A673 (cell line): Measurements from ENCODE around the gene PPFIA2. TPM values are rescaled to one million over a fixed set of nuclear protein-coding genes. Genes with fewer than 3 reads are reported as not detected.

Source experiments
- BruUV-seq: library from RNA; stranded (reverse); fragments of 400-500 nt; replicated peaks from 2 replicates; lab custom pipeline; 2021; lab: Mats Ljungman, UMichigan
- CTCF ChIA-PET: fragments of 300-600 bp; sonication (Branson Sonifier 250); formaldehyde crosslinking; loops from one replicate; lab custom pipeline; 2022; ENCODE audit warnings: antibody characterized with exemption; lab: Charles Lee
- POLR2A ChIA-PET: fragments of 300-600 bp; sonication (Branson Sonifier 250); formaldehyde crosslinking; loops from one replicate; lab custom pipeline; 2022; ENCODE audit warnings: antibody characterized with exemption; ENCODE audit not compliant: low non-redundant PET; lab: Charles Lee
- DNase-seq: peaks from one replicate; pipeline ENCODE4 v3.0.0-alpha.2; 2015; ENCODE audit warnings: low spot score
- H3K27ac ChIP-seq: fragments of 200-600 bp; sonication (generic); 2 replicates; pipeline ENCODE4 v1.5.1; 2016; ENCODE audit warnings: mixed run types, low read depth, mild to moderate bottlenecking, mixed read lengths, antibody characterized with exemption, low read length; ENCODE audit not compliant: poor library complexity, severe bottlenecking
- H3K27me3 ChIP-seq: fragments of 200-600 bp; sonication (generic); replicated peaks from 2 replicates; pipeline ENCODE4 v1.6.1; 2017; ENCODE audit warnings: mixed run types, low read depth, mild to moderate bottlenecking, mixed read lengths, antibody characterized with exemption, low read length; ENCODE audit not compliant: insufficient read depth, poor library complexity
- H3K36me3 ChIP-seq: fragments of 200-600 bp; sonication (generic); 2 replicates; pipeline ENCODE4 v1.6.1; 2016; ENCODE audit warnings: mixed run types, mild to moderate bottlenecking, mixed read lengths, antibody characterized with exemption, low read length; ENCODE audit not compliant: insufficient read depth, poor library complexity, severe bottlenecking
- H3K4me1 ChIP-seq: fragments of 200-600 bp; sonication (generic); 2 replicates; pipeline ENCODE4 v1.6.1; 2017; ENCODE audit warnings: mixed run types, mild to moderate bottlenecking, mixed read lengths, antibody characterized with exemption, low read length; ENCODE audit not compliant: insufficient read depth, poor library complexity, severe bottlenecking
- H3K4me3 ChIP-seq: fragments of 200-600 bp; sonication (generic); 2 replicates; pipeline ENCODE4 v1.5.1; 2016; ENCODE audit warnings: low read depth, mixed run types, mild to moderate bottlenecking, mixed read lengths, low read length; ENCODE audit not compliant: poor library complexity, severe bottlenecking
- H3K9me3 ChIP-seq: fragments of 200-600 bp; sonication (generic); 2 replicates; pipeline ENCODE4 v1.6.1; 2016; ENCODE audit warnings: mixed run types, low read depth, mild to moderate bottlenecking, mixed read lengths, antibody characterized with exemption, low read length; ENCODE audit not compliant: poor library complexity, severe bottlenecking
- EZH2 ChIP-seq: fragments of 200-600 bp; sonication (generic); IDR thresholded peaks from 2 replicates; pipeline ENCODE4 v1.6.1; 2017; ENCODE audit warnings: borderline replicate concordance, low read depth, mild to moderate bottlenecking, mixed read lengths, antibody characterized with exemption, low read length; ENCODE audit not compliant: poor library complexity, severe bottlenecking
- intact Hi-C: fragments of 100-400 bp; cut with micrococcal nuclease; formaldehyde crosslinking; loops from one replicate; pipeline ENCODE4 v1.10.0; 2022; ENCODE audit not compliant: unreplicated experiment
- total RNA-seq: library from RNA; stranded (reverse); gene quantifications from 2 replicates; pipeline ENCODE4 v1.2.3, GENCODE V29; 2021
- TF ChIP-seq, protein P1 (sequence below): fragments of 300-800, 200-600 bp; sonication (generic); conservative IDR thresholded peaks from 2 replicates; pipeline ENCODE4 v1.5.1; 2017; ENCODE audit warnings: low read depth, mild to moderate bottlenecking, antibody characterized with exemption, low read length, moderate library complexity, mixed read lengths

Gene PPFIA2
- total RNA-seq, 1 experiment from 2014 or later, result 0.52 TPM

DNA sequence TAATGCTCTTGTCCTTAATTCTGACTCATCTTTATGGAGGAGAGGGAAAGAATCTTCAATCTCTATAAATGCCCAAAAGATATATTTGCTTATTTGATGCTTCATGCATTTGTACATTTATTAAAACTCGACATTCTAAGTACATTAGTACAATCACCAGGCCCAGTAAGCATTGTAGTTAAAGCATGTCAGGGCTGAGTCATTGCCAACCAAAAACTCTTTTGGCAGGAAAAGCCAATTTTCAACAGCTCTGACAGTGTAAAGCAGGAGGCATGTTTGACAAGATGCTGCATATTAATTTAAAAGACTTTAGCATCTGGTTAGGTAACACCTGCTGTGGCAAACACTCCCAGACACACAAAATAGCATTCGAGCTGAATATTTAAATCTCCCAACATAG, 290.9 kb downstream of the PPFIA2 start:
- H3K27me3 ChIP-seq, result no peaks in the 10 kb centered on the region
- no peak overlapping the region for H3K4me3 ChIP-seq
- TF ChIP-seq, protein P1, sequence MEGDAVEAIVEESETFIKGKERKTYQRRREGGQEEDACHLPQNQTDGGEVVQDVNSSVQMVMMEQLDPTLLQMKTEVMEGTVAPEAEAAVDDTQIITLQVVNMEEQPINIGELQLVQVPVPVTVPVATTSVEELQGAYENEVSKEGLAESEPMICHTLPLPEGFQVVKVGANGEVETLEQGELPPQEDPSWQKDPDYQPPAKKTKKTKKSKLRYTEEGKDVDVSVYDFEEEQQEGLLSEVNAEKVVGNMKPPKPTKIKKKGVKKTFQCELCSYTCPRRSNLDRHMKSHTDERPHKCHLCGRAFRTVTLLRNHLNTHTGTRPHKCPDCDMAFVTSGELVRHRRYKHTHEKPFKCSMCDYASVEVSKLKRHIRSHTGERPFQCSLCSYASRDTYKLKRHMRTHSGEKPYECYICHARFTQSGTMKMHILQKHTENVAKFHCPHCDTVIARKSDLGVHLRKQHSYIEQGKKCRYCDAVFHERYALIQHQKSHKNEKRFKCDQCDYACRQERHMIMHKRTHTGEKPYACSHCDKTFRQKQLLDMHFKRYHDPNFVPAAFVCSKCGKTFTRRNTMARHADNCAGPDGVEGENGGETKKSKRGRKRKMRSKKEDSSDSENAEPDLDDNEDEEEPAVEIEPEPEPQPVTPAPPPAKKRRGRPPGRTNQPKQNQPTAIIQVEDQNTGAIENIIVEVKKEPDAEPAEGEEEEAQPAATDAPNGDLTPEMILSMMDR, result no peak
- TF ChIP-seq EZH2, result no peak
- peak; percentile 79 for DNase-seq
- H3K27ac ChIP-seq, result peak overlapping the region; percentile 38
- no peaks in the 10 kb centered on the region for H3K9me3 ChIP-seq
- intact Hi-C loops, result no loop called here
- H3K4me1 ChIP-seq, result peaks cover 16% of the 10 kb centered on the region
- POLR2A ChIA-PET, result interaction anchor here (0.6 to 0.7 kb wide), 2 partner anchors 35 to 42 kb away, joined by 13 to 33 read pairs; no protein-coding TSS in a partner anchor
- CTCF ChIA-PET, result no interaction called here
- no TSS peak for BruUV-seq
- no peaks in the 10 kb centered on the region for H3K36me3 ChIP-seq

GRCh38 chr12:81465876-81466275, 293.3 kb downstream of the PPFIA2 start:
- ChIA-PET POLR2A (no interaction called here), CTCF (no interaction called here)
- intact Hi-C loops, result no loop called here
- DNase-seq, result no peak
- BruUV-seq, result no TSS peak
- Histone ChIP-seq H3K36me3 (no peaks in the 10 kb centered on the region), H3K4me1 (peaks cover 16% of the 10 kb centered on the region), H3K4me3 (no peak overlapping the region), H3K27ac (no peak overlapping the region), H3K27me3 (no peaks in the 10 kb centered on the region), H3K9me3 (no peaks in the 10 kb centered on the region)
- no peak for TF ChIP-seq EZH2
- TF ChIP-seq, protein P1, result no peak

- CTCF ChIA-PET, result no interaction called here
Observed at GRCh38 chr12:81465191-81465590, 294.0 kb downstream of the PPFIA2 start.

More at GRCh38 chr12:81465191-81465590, 294.0 kb downstream of the PPFIA2 start:
- no peaks in the 10 kb centered on the region for H3K27me3 ChIP-seq
- H3K4me3 ChIP-seq, result no peak overlapping the region
- intact Hi-C loops, result no loop called here
- H3K4me1 ChIP-seq, result peaks cover 16% of the 10 kb centered on the region
- BruUV-seq, result no TSS peak
- no peak for TF ChIP-seq EZH2
- TF ChIP-seq, protein P1, result no peak
- H3K9me3 ChIP-seq, result no peaks in the 10 kb centered on the region
- POLR2A ChIA-PET, result no interaction called here
- DNase-seq, result no peak
- H3K27ac ChIP-seq, result no peak overlapping the region
- H3K36me3 ChIP-seq, result no peaks in the 10 kb centered on the region
